Measurements from ENCODE around the gene JMJD8.

DNA sequence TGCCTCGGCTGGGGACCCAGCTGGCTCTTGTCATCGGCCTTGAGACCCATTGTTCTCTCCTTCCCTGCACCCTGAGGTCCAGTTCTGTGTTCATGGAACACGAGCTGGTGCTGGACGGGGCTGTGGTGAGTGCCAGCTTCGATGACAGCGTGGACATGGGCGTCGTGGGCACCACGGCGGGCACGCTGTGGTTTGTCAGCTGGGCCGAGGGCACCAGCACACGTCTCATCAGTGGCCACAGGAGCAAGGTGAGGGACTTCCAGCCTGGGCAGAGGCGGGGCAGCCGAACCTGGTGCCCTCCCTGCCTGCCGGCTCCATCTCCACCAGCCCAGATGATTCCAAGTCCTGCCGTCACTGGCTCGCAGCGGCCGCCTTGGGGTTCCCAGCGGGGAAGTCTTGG lies 21.5 kb downstream of the JMJD8 start:
- TF ChIP-seq POLR2A (IDR thresholded peaks at IDR 0.05): no peak
- TF ChIP-seq, protein P1, sequence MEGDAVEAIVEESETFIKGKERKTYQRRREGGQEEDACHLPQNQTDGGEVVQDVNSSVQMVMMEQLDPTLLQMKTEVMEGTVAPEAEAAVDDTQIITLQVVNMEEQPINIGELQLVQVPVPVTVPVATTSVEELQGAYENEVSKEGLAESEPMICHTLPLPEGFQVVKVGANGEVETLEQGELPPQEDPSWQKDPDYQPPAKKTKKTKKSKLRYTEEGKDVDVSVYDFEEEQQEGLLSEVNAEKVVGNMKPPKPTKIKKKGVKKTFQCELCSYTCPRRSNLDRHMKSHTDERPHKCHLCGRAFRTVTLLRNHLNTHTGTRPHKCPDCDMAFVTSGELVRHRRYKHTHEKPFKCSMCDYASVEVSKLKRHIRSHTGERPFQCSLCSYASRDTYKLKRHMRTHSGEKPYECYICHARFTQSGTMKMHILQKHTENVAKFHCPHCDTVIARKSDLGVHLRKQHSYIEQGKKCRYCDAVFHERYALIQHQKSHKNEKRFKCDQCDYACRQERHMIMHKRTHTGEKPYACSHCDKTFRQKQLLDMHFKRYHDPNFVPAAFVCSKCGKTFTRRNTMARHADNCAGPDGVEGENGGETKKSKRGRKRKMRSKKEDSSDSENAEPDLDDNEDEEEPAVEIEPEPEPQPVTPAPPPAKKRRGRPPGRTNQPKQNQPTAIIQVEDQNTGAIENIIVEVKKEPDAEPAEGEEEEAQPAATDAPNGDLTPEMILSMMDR (IDR thresholded peaks at IDR 0.05): no peak

Data from lower leg skin (tissue), 3 donors.